Endodermal cell (in vitro differentiated cells): ENCODE results near the gene SRSF10. TPM values are rescaled to one million over a fixed set of nuclear protein-coding genes. Genes with fewer than 3 reads are reported as not detected.

Source experiments
- DNase-seq: peaks from one replicate; pipeline ENCODE4 v3.0.0-alpha.2; 2017
- H3K27ac ChIP-seq: 2 replicates; pipeline ENCODE4 v1.5.1; 2013; ENCODE audit warnings: mild to moderate bottlenecking, low read depth, low read length, moderate library complexity
- H3K27me3 ChIP-seq: 2 replicates; pipeline ENCODE4 v1.6.1; 2013; ENCODE audit warnings: mild to moderate bottlenecking, low read length, moderate library complexity; ENCODE audit not compliant: insufficient read depth, control insufficient read depth, poor library complexity, severe bottlenecking
- H3K36me3 ChIP-seq: 2 replicates; pipeline ENCODE4 v1.7.0; 2013; ENCODE audit warnings: mild to moderate bottlenecking, low read length, moderate library complexity; ENCODE audit not compliant: control insufficient read depth, insufficient read depth
- H3K4me1 ChIP-seq: one replicate; pipeline ENCODE4 v1.7.0; 2013; ENCODE audit warnings: low read length; ENCODE audit not compliant: control insufficient read depth, insufficient read depth
- H3K4me3 ChIP-seq: 2 replicates; pipeline ENCODE4 v1.5.1; 2013; ENCODE audit warnings: mild to moderate bottlenecking, low read length, moderate library complexity
- H3K9ac ChIP-seq: 2 replicates; pipeline ENCODE4 v1.6.1; 2013; ENCODE audit warnings: mild to moderate bottlenecking, low read length, moderate library complexity; ENCODE audit not compliant: poor library complexity, severe bottlenecking; ENCODE audit errors: extremely low read depth
- H3K9me3 ChIP-seq: 2 replicates; pipeline ENCODE4 v1.6.1; 2013; ENCODE audit warnings: mild to moderate bottlenecking, low read length, moderate library complexity; ENCODE audit not compliant: control insufficient read depth
- H3K27ac Mint-ChIP-seq: 2 replicates; pipeline ENCODE4 v1.8.0; 2020; ENCODE audit warnings: mixed read lengths
- H3K27me3 Mint-ChIP-seq: 2 replicates; pipeline ENCODE4 v1.8.0; 2021; ENCODE audit warnings: mild to moderate bottlenecking, mixed read lengths; ENCODE audit not compliant: insufficient read depth
- H3K36me3 Mint-ChIP-seq: 2 replicates; pipeline ENCODE4 v1.8.0; 2020; ENCODE audit warnings: low read depth, mixed read lengths
- H3K4me1 Mint-ChIP-seq: 2 replicates; pipeline ENCODE4 v1.8.0; 2020; ENCODE audit warnings: mixed read lengths
- H3K4me3 Mint-ChIP-seq: 2 replicates; pipeline ENCODE4 v1.8.0; 2020; ENCODE audit warnings: mild to moderate bottlenecking, moderate library complexity, mixed read lengths
- H3K9me3 Mint-ChIP-seq: 2 replicates; pipeline ENCODE4 v1.8.0; 2020; ENCODE audit warnings: mild to moderate bottlenecking, mixed read lengths
- CTCF ChIP-seq: fragments of 200-600 bp; sonication (generic); conservative IDR thresholded peaks from 2 replicates; pipeline ENCODE4 v1.5.0; 2021; ENCODE audit warnings: antibody characterized with exemption, mild to moderate bottlenecking
- WGBS, 2 experiments: methylation state at CpG; one replicate each; pipeline versions ENCODE4 v1.1.5 to v1.1.7; 2013; ENCODE audit warnings: missing lambda C conversion rate in 2 of 2, mixed read lengths in 1 of 2; ENCODE audit not compliant: insufficient coverage in 1 of 2, insufficient read length in 1 of 2; 5-methylcytosine and 5-hydroxymethylcytosine counted together
- total RNA-seq, 2 donors: library from RNA; stranded (reverse); fragmentation: NEBNext Ultra II Directional in 1 of 2; extraction: Animal tissue kit (Norgen Biotek cat#: 25700) in 1 of 2; gene quantifications; 2 replicates in 1 of 2; 3 replicates in 1 of 2; pipeline ENCODE4 v1.2.1, GENCODE V29; 2021

The SRSF10 gene
- total RNA-seq, 2 donors from 2014 or later, result 162 to 170 TPM

GRCh38 chr1:23925279-23925678 lies 54.8 kb downstream of the SRSF10 start:
- H3K9ac ChIP-seq, result no peak overlapping the region
- Mint-ChIP-seq H3K9me3 (no peaks in the 10 kb centered on the region), H3K27ac (no peak overlapping the region), H3K4me1 (no peaks in the 10 kb centered on the region), H3K27me3 (no peaks in the 10 kb centered on the region), H3K4me3 (no peak overlapping the region), H3K36me3 (no peaks in the 10 kb centered on the region)
- 89 to 94% methylated on average over 3 of the region's 3 CpGs for WGBS, 2 experiments
- no peaks in the 10 kb centered on the region for H3K36me3 ChIP-seq
- peaks cover 1% of the 10 kb centered on the region for H3K4me1 ChIP-seq
- DNase-seq, result no peak
- no peaks in the 10 kb centered on the region for H3K27me3 ChIP-seq
- H3K4me3 ChIP-seq, result no peak overlapping the region
- no peak overlapping the region for H3K27ac ChIP-seq
- H3K9me3 ChIP-seq, result no peaks in the 10 kb centered on the region
- no peak for TF ChIP-seq CTCF

- Mint-ChIP-seq H3K27me3 (no peaks in the 10 kb centered on the region), H3K4me3 (no peak overlapping the region), H3K4me1 (peaks cover 4% of the 10 kb centered on the region), H3K9me3 (no peaks in the 10 kb centered on the region), H3K36me3 (no peaks in the 10 kb centered on the region), H3K27ac (no peak overlapping the region)
- Histone ChIP-seq H3K9ac (no peak overlapping the region), H3K27ac (no peak overlapping the region), H3K9me3 (no peaks in the 10 kb centered on the region), H3K36me3 (no peaks in the 10 kb centered on the region), H3K27me3 (no peaks in the 10 kb centered on the region), H3K4me3 (no peak overlapping the region), H3K4me1 (peaks cover 7% of the 10 kb centered on the region)
- DNase-seq, result no peak
- no peak for TF ChIP-seq CTCF
- WGBS, 2 experiments, result 93 to 97% methylated on average over 8 to 11 of the region's 11 CpGs
Observed at GRCh38 chr1:23924601-23925000, 55.5 kb downstream of the SRSF10 start.

DNA sequence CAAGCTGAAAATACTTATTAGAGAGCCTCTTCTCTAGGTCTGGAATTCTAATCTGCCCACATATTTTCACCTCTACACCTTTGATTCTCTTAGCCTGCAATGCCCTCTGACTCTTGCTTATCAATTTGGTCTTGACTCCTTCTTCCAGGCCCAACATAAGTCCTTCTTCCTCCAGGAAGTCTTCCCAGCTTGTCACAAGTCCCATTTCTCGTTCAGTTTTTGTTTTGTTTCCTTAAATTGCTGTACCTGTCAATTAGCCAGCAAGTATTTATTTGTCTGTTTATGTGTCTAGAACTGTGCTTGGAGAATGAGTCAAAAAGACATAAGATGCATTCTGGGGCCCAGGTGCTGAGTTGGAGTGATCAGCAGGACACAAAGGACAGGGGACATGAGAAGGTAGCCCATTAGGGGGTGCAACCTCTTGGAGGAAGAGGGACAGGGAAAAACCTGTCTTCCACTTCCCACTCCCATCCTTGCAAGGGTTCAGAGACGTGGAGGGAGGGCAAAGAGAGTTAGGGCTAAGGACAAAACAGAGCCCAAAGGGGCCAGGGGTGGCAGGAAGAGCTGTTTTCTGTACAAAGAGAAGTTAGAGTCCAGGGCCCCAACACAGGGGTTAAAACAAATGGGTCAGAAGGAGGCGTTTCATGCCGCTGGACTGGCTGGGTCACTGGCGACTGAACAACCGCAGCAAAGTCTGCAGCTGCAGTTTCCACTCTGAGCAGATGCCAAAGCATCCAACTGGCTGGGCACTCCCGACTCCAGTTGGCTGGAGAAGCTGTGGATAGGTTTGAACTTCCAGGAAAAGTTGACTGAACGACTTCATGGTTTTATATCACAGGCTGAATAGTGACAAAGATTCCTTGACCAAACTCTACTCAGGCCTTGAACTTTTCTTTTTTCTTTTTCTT lies 56.3 kb downstream of the SRSF10 start:
- Mint-ChIP-seq H3K27ac (no peak overlapping the region), H3K4me3 (no peak overlapping the region), H3K27me3 (no peaks in the 10 kb centered on the region), H3K9me3 (no peaks in the 10 kb centered on the region), H3K4me1 (peaks cover 4% of the 10 kb centered on the region), H3K36me3 (no peaks in the 10 kb centered on the region)
- no peak overlapping the region for H3K27ac ChIP-seq
- peaks cover 7% of the 10 kb centered on the region for H3K4me1 ChIP-seq
- H3K9ac ChIP-seq, result no peak overlapping the region
- DNase-seq, result no peak
- H3K9me3 ChIP-seq, result no peaks in the 10 kb centered on the region
- 89 to 97% methylated on average over 5 to 8 of the region's 8 CpGs for WGBS, 2 experiments
- no peak for TF ChIP-seq CTCF
- H3K36me3 ChIP-seq, result no peaks in the 10 kb centered on the region
- no peaks in the 10 kb centered on the region for H3K27me3 ChIP-seq
- H3K4me3 ChIP-seq, result no peak overlapping the region
